HS-27A (cell line): ENCODE measurements around the gene B4GALT3.
A peak's percentile ranks its signal among the peaks of the same experiment; 100 is the strongest.

Experiments used
- DNase-seq: peaks from one replicate; pipeline ENCODE4 v3.0.0-alpha.2; 2012; ENCODE audit warnings: low read depth, missing footprints

Gene B4GALT3

GRCh38 chr1:161206411-161207140 is 29.3 kb upstream of the B4GALT3 start:
- no peak for DNase-seq

- DNase-seq, result peak; percentile 91
Measured at GRCh38 chr1:161201836-161202712, 24.8 kb upstream of the B4GALT3 start, which contains the start of gene NDUFS2. TSS of gene NDUFS2 (plus strand) at chr1:161202367. CDS start at chr1:161202386, 19 bp downstream.

- DNase-seq, result no peak
Measured at GRCh38 chr1:161200992-161201835, 23.9 kb upstream of the B4GALT3 start.

- DNase-seq, result no peak
Measured at GRCh38 chr1:161200421-161200991, 23.2 kb upstream of the B4GALT3 start.

- DNase-seq, result no peak
Measured at GRCh38 chr1:161199506-161200139, 22.3 kb upstream of the B4GALT3 start.

GRCh38 chr1:161198897-161199431 is 21.7 kb upstream of the B4GALT3 start, which contains the start of gene ADAMTS4:
TSS of gene ADAMTS4 (minus strand) at chr1:161199054. CDS start at chr1:161198627, 427 bp downstream.
- no peak for DNase-seq

GRCh38 chr1:161198194-161198896 is 21.0 kb upstream of the B4GALT3 start:
- no peak for DNase-seq

GRCh38 chr1:161197560-161198193 is 20.4 kb upstream of the B4GALT3 start:
- no peak for DNase-seq

- no peak for DNase-seq
Measured at GRCh38 chr1:161196521-161197451, 19.5 kb upstream of the B4GALT3 start.

- DNase-seq, result no peak
Measured at GRCh38 chr1:161196111-161196510, 18.8 kb upstream of the B4GALT3 start.

GRCh38 chr1:161195171-161195570 is 17.9 kb upstream of the B4GALT3 start:
- no peak for DNase-seq

GRCh38 chr1:161193561-161194235 is 16.4 kb upstream of the B4GALT3 start:
- no peak for DNase-seq

- no peak for DNase-seq
Measured at GRCh38 chr1:161192476-161193465, 15.5 kb upstream of the B4GALT3 start.

GRCh38 chr1:161191971-161192370 is 14.7 kb upstream of the B4GALT3 start:
- DNase-seq, result no peak

- DNase-seq, result no peak
Measured at GRCh38 chr1:161190962-161191521, 13.7 kb upstream of the B4GALT3 start.

GRCh38 chr1:161189036-161189435 is 11.7 kb upstream of the B4GALT3 start:
- no peak for DNase-seq
